ENCODE data around the gene C1orf167.

The C1orf167 gene

DNA sequence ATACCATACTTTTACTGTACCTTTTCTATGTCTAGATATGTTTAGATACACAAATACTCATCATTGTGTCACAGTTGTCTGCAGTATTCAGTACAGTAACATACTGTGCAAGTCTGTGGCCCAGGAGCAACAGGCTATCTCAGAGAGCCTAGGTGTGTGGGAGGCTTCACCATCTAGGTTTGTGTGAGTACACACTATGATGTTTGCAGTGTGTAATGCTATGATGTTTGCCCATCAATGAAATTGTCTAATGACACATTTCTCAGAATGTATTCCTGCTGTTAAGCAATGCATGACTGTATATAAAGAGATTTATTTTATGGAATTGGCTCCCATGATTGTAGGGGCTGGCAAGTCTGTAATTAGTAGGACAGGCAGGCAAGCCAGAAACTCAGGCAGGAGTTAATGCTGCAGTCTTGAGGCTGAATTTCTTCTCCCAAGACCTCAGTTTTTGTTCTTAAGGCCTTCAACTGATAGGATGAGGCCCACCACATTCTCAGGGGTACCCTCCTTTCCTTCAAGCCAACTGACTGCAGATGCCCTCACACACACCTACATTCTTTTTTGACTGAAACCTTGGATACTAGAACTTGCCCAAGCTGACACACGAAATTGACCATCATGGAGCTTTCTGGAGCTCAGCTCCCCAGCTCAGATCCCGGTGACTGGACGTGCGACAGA lies 33.7 kb upstream of the C1orf167 start:
- H3K4me1 ChIP-seq (ENCODE audit: control insufficient read depth, insufficient read depth, low read length) = peaks cover 25% of the 10 kb centered on the region
- H3K36me3 ChIP-seq (ENCODE audit: control insufficient read depth, insufficient read depth, low read length) = no peaks in the 10 kb centered on the region
- no peak overlapping the region for H3K9ac ChIP-seq (ENCODE audit: low read depth, low read length)
- H3K27me3 ChIP-seq (ENCODE audit: control insufficient read depth, insufficient read depth, low read length) = no peaks in the 10 kb centered on the region
- H3K4me3 ChIP-seq (ENCODE audit: low read depth, low read length) = no peak overlapping the region
- H3K9me3 ChIP-seq (ENCODE audit: control insufficient read depth, insufficient read depth, low read length) = no peaks in the 10 kb centered on the region

DNA sequence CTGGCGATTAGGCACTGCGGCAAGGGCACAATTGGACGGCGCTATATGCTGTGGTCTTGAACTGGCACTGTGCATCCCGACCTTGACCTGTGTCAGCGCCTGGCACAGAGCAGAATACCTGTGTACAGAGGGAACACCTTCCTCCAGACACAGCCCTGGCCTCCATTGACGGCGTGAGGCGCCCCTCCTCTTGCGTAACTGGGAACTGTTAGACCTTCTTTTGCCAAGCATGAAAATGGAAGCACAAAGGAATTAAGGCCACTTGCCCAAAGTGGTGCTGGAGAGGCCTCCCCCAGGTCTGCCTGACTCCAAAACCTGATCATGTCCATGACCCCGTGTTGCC lies 32.9 kb upstream of the C1orf167 start:
- peaks cover 25% of the 10 kb centered on the region for H3K4me1 ChIP-seq (ENCODE audit: control insufficient read depth, insufficient read depth, low read length)
- no peaks in the 10 kb centered on the region for H3K9me3 ChIP-seq (ENCODE audit: control insufficient read depth, insufficient read depth, low read length)
- H3K9ac ChIP-seq (ENCODE audit: low read depth, low read length) = no peak overlapping the region
- no peaks in the 10 kb centered on the region for H3K27me3 ChIP-seq (ENCODE audit: control insufficient read depth, insufficient read depth, low read length)
- no peaks in the 10 kb centered on the region for H3K36me3 ChIP-seq (ENCODE audit: control insufficient read depth, insufficient read depth, low read length)
- H3K4me3 ChIP-seq (ENCODE audit: low read depth, low read length) = no peak overlapping the region

DNA sequence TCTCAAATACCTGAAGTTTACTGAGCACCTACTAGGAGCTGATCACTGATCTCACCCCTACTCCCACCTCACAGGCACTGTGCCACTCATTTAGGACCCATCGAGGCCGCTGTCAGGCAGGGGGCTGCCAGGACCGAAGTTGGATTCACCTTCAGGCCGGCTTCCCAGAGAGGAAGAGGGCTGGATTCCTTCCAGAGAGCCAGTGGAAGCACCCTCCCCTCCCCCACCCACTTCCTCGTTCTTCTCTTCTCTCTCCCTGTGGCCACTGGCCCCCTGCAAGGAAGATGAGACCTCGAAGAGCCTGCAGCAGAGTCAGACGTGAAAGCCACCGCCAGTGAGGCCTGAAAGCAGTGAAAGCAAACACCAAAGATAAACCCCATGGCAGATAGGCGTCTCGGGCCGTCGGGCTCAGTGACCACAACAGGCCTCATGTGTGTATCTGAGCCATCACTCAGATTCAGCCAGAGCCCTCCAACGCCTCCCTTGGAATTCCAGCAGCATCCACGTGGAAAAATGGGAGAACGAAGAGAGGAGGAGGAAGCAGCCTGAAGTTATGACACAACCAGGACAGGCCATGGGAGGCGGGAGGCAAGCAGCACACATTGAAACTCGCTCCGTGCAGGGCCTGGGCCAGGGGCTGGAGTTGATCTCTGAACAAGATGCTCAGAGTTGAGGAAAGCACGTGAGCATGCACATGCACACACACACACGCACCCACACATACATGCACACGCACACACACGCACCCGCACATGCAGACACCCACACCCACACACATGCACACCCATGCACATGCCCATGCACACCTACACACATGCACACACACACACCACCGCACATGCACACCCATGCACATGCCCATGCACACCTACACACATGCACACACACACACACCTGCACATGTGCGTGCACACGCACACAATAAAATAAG lies 32.2 kb upstream of the C1orf167 start:
- no peaks in the 10 kb centered on the region for H3K9me3 ChIP-seq (ENCODE audit: control insufficient read depth, insufficient read depth, low read length)
- H3K4me3 ChIP-seq (ENCODE audit: low read depth, low read length) = no peak overlapping the region
- no peaks in the 10 kb centered on the region for H3K36me3 ChIP-seq (ENCODE audit: control insufficient read depth, insufficient read depth, low read length)
- peaks cover 25% of the 10 kb centered on the region for H3K4me1 ChIP-seq (ENCODE audit: control insufficient read depth, insufficient read depth, low read length)
- no peaks in the 10 kb centered on the region for H3K27me3 ChIP-seq (ENCODE audit: control insufficient read depth, insufficient read depth, low read length)
- no peak overlapping the region for H3K9ac ChIP-seq (ENCODE audit: low read depth, low read length)

DNA sequence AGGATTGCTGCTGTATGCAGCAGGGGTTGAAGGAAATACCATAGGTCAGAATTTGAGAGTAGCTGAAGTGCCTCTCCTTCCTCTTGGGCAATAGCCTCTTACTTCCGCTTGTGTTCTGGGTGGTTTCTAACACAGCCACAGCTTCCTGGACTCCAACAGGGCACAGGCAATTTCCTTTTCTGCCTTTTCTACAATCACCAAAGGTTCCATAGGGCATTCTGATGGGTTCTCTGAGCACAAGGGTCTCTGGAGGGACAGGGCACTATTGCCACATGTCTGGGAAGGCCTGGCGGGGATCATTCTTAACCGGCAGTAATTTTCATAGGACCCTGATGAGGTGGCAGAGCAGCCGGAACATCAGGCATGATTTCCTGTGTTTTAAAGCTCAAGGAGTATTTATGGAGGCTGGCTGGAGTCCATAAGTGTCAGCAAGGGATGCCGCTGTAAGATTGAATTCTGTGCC lies 31.5 kb upstream of the C1orf167 start:
- Histone ChIP-seq H3K9me3 (ENCODE audit: control insufficient read depth, insufficient read depth, low read length) (no peaks in the 10 kb centered on the region), H3K9ac (ENCODE audit: low read depth, low read length) (no peak overlapping the region), H3K27me3 (ENCODE audit: control insufficient read depth, insufficient read depth, low read length) (no peaks in the 10 kb centered on the region), H3K36me3 (ENCODE audit: control insufficient read depth, insufficient read depth, low read length) (no peaks in the 10 kb centered on the region), H3K4me1 (ENCODE audit: control insufficient read depth, insufficient read depth, low read length) (peaks cover 24% of the 10 kb centered on the region), H3K4me3 (ENCODE audit: low read depth, low read length) (no peak overlapping the region)

DNA sequence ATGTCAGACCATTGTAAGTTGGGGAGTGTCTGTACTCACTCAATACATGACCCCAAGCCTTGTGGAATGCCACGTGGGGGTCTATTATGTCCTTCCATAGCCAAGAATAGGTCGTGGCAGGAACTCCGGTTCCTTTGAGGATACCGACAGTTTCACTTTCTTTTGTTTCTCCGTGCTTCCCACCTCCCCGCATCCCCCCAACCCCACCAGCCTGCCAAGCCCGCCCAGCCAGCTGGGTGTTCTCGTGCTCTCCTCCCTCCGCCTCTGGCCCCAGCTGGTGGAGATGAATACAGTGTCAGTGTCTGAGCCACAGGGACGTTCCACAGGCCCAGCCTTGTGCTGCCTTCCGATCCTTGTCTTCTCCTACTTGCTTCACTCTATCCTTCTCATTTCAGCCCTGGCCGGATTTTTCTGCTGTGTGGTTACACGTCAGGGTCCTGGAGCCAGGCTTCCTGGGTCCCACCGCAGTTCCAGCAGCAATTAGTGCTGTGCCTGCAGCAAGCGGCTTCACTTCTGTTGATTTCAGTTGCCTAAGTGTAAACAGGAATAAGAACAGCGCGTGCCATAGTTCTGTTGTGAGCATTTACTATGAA lies 30.2 kb upstream of the C1orf167 start:
- Histone ChIP-seq H3K9ac (ENCODE audit: low read depth, low read length) (peak overlapping the region; percentile 26), H3K36me3 (ENCODE audit: control insufficient read depth, insufficient read depth, low read length) (no peaks in the 10 kb centered on the region), H3K4me1 (ENCODE audit: control insufficient read depth, insufficient read depth, low read length) (peaks cover 20% of the 10 kb centered on the region), H3K4me3 (ENCODE audit: low read depth, low read length) (peak overlapping the region; percentile 27), H3K9me3 (ENCODE audit: control insufficient read depth, insufficient read depth, low read length) (no peaks in the 10 kb centered on the region), H3K27me3 (ENCODE audit: control insufficient read depth, insufficient read depth, low read length) (no peaks in the 10 kb centered on the region)

DNA sequence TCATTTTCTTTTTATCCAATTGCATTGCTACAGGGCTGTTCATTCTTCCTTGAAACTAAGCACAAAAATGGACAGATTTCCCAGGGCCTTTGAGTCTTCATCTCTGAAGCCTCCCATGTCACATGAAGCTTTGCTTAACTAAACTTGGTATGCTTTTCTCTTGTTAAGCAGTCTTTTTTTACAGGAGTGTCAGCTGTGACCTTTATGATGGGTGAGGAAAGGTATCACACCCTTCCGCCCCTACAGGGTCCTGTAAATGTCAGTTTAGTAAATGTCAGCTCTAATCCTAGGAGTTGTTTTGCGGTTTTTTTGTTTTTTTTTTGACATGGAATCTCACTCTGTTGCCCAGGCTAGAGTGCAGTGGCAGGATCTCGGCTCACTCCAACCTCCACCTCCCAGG lies 28.7 kb upstream of the C1orf167 start:
- Histone ChIP-seq H3K9ac (ENCODE audit: low read depth, low read length) (no peak overlapping the region), H3K36me3 (ENCODE audit: control insufficient read depth, insufficient read depth, low read length) (no peaks in the 10 kb centered on the region), H3K9me3 (ENCODE audit: control insufficient read depth, insufficient read depth, low read length) (no peaks in the 10 kb centered on the region), H3K4me3 (ENCODE audit: low read depth, low read length) (no peak overlapping the region), H3K4me1 (ENCODE audit: control insufficient read depth, insufficient read depth, low read length) (peaks cover 28% of the 10 kb centered on the region), H3K27me3 (ENCODE audit: control insufficient read depth, insufficient read depth, low read length) (no peaks in the 10 kb centered on the region)

DNA sequence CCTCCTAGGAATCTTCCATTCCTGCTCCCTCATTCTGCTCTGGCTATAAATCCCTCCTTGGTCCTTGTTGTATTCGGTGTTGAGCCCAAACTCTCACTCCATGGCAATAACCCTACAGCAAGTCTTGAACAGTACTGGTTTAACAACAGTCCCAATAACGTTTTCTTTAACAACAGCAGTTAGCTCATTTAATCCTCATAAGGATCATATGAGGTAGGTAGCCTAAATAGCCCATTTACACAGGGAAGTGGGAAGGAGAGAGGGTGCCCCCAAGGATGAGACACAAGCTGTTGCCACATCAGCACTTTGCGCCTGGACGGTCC lies 26.5 kb upstream of the C1orf167 start:
- Histone ChIP-seq H3K4me1 (ENCODE audit: control insufficient read depth, insufficient read depth, low read length) (peaks cover 19% of the 10 kb centered on the region), H3K9ac (ENCODE audit: low read depth, low read length) (no peak overlapping the region)

DNA sequence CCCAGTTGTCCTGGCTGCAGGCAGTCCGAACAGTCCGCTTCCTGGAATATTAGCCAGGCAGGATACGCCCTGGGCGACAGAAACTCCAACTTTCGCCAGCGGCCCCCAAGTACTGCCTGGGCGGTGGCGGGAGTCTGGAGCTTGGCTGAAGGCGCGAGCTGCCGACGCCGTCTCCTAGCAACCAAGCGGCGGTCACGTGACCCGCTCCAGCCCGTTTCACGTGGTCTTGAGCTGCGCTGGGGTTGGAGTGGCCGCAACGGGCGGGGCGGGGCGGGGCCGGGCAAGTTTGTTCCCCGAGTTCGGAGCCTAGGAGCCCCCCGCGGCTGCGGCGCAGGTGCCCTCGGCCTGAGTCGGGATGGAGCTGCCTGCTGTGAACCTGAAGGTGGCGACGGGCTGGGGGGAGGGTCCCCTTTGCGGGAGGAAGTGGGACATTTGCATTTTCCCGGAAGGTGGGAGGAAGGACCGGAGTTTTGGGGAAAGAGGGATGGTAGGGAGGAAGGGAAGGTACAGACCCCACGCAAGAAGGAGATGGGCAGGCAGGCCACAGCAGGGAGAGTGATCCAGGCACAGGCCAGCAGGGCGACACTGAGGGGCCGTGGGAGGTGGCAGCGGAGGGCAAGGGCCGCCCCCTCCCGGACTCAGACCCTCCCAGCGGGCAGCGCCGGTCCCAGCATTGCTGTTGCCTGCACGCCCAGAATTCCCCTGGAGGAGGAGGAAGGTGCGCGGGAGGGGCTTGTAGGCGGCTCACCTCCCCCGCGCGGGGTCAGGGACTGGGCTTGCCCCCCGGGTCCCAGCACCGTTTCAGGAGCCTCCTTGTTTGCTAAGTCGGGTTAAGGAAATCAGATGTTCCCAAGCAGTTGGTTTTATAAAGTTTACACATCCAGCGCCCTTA lies 25.9 kb upstream of the C1orf167 start, which contains the start of gene AGTRAP:
Gene AGTRAP (plus strand): TSS at position 283 of the 892 bp plus-strand sequence. CDS start 73 bp downstream, at position 356.
- peaks cover 18% of the 10 kb centered on the region for H3K4me1 ChIP-seq (ENCODE audit: control insufficient read depth, insufficient read depth, low read length)

More for the DNA sequence above, 26.5 kb upstream of the C1orf167 start:
- Histone ChIP-seq H3K9me3 (ENCODE audit: control insufficient read depth, insufficient read depth, low read length) (no peaks in the 10 kb centered on the region), H3K4me3 (ENCODE audit: low read depth, low read length) (peak overlapping the region; percentile 82), H3K27me3 (ENCODE audit: control insufficient read depth, insufficient read depth, low read length) (no peaks in the 10 kb centered on the region), H3K36me3 (ENCODE audit: control insufficient read depth, insufficient read depth, low read length) (peaks cover 3% of the 10 kb centered on the region)

DNA sequence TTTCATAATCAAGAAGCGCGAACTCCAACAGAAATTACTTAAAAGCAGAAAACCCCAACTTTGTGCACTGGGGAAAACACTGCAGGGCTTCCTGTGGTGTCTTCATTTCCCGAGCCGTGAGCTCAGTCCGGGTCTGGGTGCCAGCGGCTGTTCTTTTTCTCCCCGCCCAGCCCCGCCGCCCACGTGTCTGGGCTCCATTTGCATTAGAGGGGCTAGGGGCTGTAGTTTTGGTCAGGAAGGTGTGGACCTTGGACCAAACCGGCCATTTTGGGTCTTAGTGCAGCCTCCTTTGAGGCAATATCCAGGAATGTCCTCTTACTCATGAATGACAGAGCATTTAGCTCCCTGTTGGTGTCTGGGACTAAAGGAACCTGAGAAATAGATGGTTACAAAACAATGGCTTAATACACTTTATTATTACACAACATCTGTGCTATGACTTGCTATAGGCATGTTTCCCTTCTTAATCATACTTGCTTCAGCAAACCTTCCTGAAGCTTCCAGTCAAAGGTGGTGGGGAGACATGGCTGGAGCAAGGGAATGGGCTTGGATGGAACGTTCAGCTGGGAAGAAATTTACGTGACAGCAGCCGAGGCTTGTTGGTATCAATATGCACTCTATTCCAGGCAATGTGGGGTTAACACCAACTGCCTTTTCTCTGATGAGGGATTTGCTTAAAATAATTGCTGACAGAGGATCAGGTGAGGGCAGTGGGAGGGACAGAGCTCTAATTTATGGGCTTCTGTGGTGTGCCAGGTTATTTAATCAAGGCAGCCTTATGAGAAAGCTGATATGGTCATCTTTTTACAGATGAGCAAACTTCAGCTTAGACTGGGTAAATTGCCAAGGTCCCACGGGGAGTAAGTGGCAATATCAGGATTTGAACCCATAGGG lies 25.0 kb upstream of the C1orf167 start:
- H3K36me3 ChIP-seq (ENCODE audit: control insufficient read depth, insufficient read depth, low read length) = peaks cover 3% of the 10 kb centered on the region
- H3K4me3 ChIP-seq (ENCODE audit: low read depth, low read length) = peak overlapping the region; percentile 82
- H3K9me3 ChIP-seq (ENCODE audit: control insufficient read depth, insufficient read depth, low read length) = no peaks in the 10 kb centered on the region
- peaks cover 13% of the 10 kb centered on the region for H3K4me1 ChIP-seq (ENCODE audit: control insufficient read depth, insufficient read depth, low read length)
- no peaks in the 10 kb centered on the region for H3K27me3 ChIP-seq (ENCODE audit: control insufficient read depth, insufficient read depth, low read length)
- peak overlapping the region; percentile 76 for H3K9ac ChIP-seq (ENCODE audit: low read depth, low read length)

More for the DNA sequence above, 25.9 kb upstream of the C1orf167 start, which contains the start of gene AGTRAP:
- H3K9ac ChIP-seq (ENCODE audit: low read depth, low read length) = peak within 1 kb of the TSS; percentile 76
- H3K4me3 ChIP-seq (ENCODE audit: low read depth, low read length) = peak within 1 kb of the TSS; percentile 82
- no peaks in the 10 kb centered on the region for H3K27me3 ChIP-seq (ENCODE audit: control insufficient read depth, insufficient read depth, low read length)
- no peaks in the 10 kb centered on the region for H3K9me3 ChIP-seq (ENCODE audit: control insufficient read depth, insufficient read depth, low read length)
- peaks cover 3% of the 10 kb centered on the region for H3K36me3 ChIP-seq (ENCODE audit: control insufficient read depth, insufficient read depth, low read length)

DNA sequence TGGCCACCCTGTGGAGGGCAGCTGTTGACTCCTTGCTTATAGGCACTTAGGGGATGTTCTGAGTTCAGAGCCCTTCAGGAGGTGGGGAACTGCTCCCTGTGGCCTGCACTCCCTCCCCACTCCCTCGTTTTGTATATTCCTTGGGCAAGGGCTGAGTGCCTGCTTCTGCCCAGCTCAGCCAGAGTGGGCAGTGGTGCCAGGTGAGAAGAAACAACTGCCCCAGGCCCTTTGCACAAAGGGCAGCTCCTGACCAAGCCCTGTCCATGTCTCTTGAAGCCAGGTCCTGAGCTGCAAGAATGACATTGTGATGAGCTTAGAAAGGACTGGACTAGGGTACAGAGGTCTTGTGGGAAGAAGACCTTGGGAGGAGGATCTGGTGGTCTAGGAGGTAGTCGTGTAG lies 23.9 kb upstream of the C1orf167 start:
- no peak overlapping the region for H3K9ac ChIP-seq (ENCODE audit: low read depth, low read length)

More for the DNA sequence above, 23.9 kb upstream of the C1orf167 start:
- Histone ChIP-seq H3K27me3 (ENCODE audit: control insufficient read depth, insufficient read depth, low read length) (no peaks in the 10 kb centered on the region), H3K4me1 (ENCODE audit: control insufficient read depth, insufficient read depth, low read length) (peaks cover 14% of the 10 kb centered on the region), H3K4me3 (ENCODE audit: low read depth, low read length) (no peak overlapping the region), H3K9me3 (ENCODE audit: control insufficient read depth, insufficient read depth, low read length) (no peaks in the 10 kb centered on the region), H3K36me3 (ENCODE audit: control insufficient read depth, insufficient read depth, low read length) (peaks cover 3% of the 10 kb centered on the region)

All from iPS-15b (cell line).